ENCODE measurements around the gene CD28. TPM values are rescaled to one million over a fixed set of nuclear protein-coding genes. Genes with fewer than 3 reads are reported as not detected.
"Not testable (repeated sequence)": the region's sequence is repeated elsewhere in the genome, so short reads cannot be mapped to it uniquely, and the experiment has no call there.

Gene CD28
- polyA plus RNA-seq, 2 of the 4 experiments (the other 2 are of a cell fraction) = not detected

GRCh38 chr2:203698410-203698809 is 8.0 kb upstream of the CD28 start:
- CTCF ChIA-PET = interaction anchor here (0.6 kb wide), 1 partner anchor 30 kb away, joined by 4 read pairs; no protein-coding TSS in a partner anchor

GRCh38 chr2:203704430-203704829 is 2.0 kb upstream of the CD28 start:
- WGBS (ENCODE audit: missing lambda C conversion rate) = 46% methylated on average over 1 of the region's 1 CpG
- CTCF ChIA-PET = no interaction called here

More at GRCh38 chr2:203698410-203698809, 8.0 kb upstream of the CD28 start:
- H3K27ac ChIP-seq; H3K4me3 ChIP-seq; H3K9me3 ChIP-seq; POLR2A ChIA-PET; ATAC-seq; FAIRE-seq; DNase-seq (ENCODE audit: low read depth in 1 of 2, low spot score in 1 of 2); H3K4me2 ChIP-seq; H3K4me1 ChIP-seq: not testable (repeated sequence)
- 53% methylated on average over 5 of the region's 5 CpGs for WGBS (ENCODE audit: missing lambda C conversion rate)
- 0 out of 2 replicates have a peak, but pooled peaks have one; percentile 60 for TF ChIP-seq CBX8 (IDR thresholded peaks at IDR 0.05)

GRCh38 chr2:203705178-203705577 is 1.3 kb upstream of the CD28 start:
- WGBS (ENCODE audit: missing lambda C conversion rate) = 69% methylated on average over 6 of the region's 6 CpGs
- no peak for FAIRE-seq

More at GRCh38 chr2:203704430-203704829, 2.0 kb upstream of the CD28 start:
- no peak overlapping the region for H3K4me3 ChIP-seq
- POLR2A ChIA-PET = no interaction called here
- DNase-seq (ENCODE audit: low read depth in 1 of 2, low spot score in 1 of 2) = no peak
- no peak overlapping the region for H3K4me2 ChIP-seq
- TF ChIP-seq KDM1A (IDR thresholded peaks at IDR 0.05; ENCODE audit: low read depth) (no peak), ZC3H11A (IDR thresholded peaks at IDR 0.05) (no peak), CBX2 (IDR thresholded peaks at IDR 0.05; ENCODE audit: borderline replicate concordance, low read depth) (no peak), HOXA7 (CRISPR knock-in tag; IDR thresholded peaks at IDR 0.05) (no peak), RFX5 (IDR thresholded peaks at IDR 0.05) (no peak), NR3C1 (IDR thresholded peaks at IDR 0.05) (no peak), GATA3 (IDR thresholded peaks at IDR 0.05; ENCODE audit: borderline replicate concordance) (no peak), FOSB (CRISPR knock-in tag; IDR thresholded peaks at IDR 0.05) (no peak), POLR2A (IDR thresholded peaks at IDR 0.05; ENCODE audit: low read length) (no peak), HOXB5 (CRISPR knock-in tag; IDR thresholded peaks at IDR 0.05) (no peak), SMC3 (IDR thresholded peaks at IDR 0.05) (no peak), EHF (CRISPR knock-in tag; IDR thresholded peaks at IDR 0.05) (no peak), HES2 (IDR thresholded peaks at IDR 0.05) (no peak), BCL3 (IDR thresholded peaks at IDR 0.05) (no peak), POLR2AphosphoS2 (conservative IDR thresholded peaks at IDR 0.05; ENCODE audit: low read length) (no peak), CEBPB (IDR thresholded peaks at IDR 0.05) (no peak)
- H3K4me1 ChIP-seq = no peaks in the 10 kb centered on the region
- no peak overlapping the region for H3K27ac ChIP-seq
- H3K9me3 ChIP-seq = peaks cover 7% of the 10 kb centered on the region; the same call in 1 of the 3 replicates
- ATAC-seq = no peak
- FAIRE-seq = no peak

GRCh38 chr2:203707530-203707929 is 1.1 kb downstream of the CD28 start:
- H3K4me2 ChIP-seq = no peak overlapping the region
- DNase-seq (ENCODE audit: low read depth in 1 of 2, low spot score in 1 of 2) (no peak), ATAC-seq (no peak), FAIRE-seq (no peak)
- 73% methylated on average over 5 of the region's 5 CpGs for WGBS (ENCODE audit: missing lambda C conversion rate)
- peaks cover 7% of the 10 kb centered on the region; the same call in 1 of the 3 replicates for H3K9me3 ChIP-seq
- POLR2A ChIA-PET = no interaction called here
- CTCF ChIA-PET = no interaction called here
- no peak overlapping the region for H3K27ac ChIP-seq
- no peak overlapping the region for H3K4me3 ChIP-seq
- no peak for TF ChIP-seq CBX2 (IDR thresholded peaks at IDR 0.05; ENCODE audit: borderline replicate concordance, low read depth)
- H3K4me1 ChIP-seq = no peaks in the 10 kb centered on the region

More at GRCh38 chr2:203705178-203705577, 1.3 kb upstream of the CD28 start:
- ATAC-seq = no peak
- TF ChIP-seq HOXA7 (CRISPR knock-in tag; IDR thresholded peaks at IDR 0.05) (no peak), EP300 (IDR thresholded peaks at IDR 0.05) (no peak), ELK1 (IDR thresholded peaks at IDR 0.05; ENCODE audit: low read depth, low read length) (no peak), CHD2 (IDR thresholded peaks at IDR 0.05; ENCODE audit: low read length, partially characterized antibody) (no peak), ZNF302 (CRISPR knock-in tag; IDR thresholded peaks at IDR 0.05) (no peak)
- Histone ChIP-seq H3K4me3 (no peak overlapping the region), H3K4me1 (no peaks in the 10 kb centered on the region), H3K27ac (no peak overlapping the region), H3K4me2 (no peak overlapping the region), H3K9me3 (peaks cover 7% of the 10 kb centered on the region; the same call in 1 of the 3 replicates)
- no peak for DNase-seq (ENCODE audit: low read depth in 1 of 2, low spot score in 1 of 2)
- ChIA-PET POLR2A (no interaction called here), CTCF (no interaction called here)
